Gastrocnemius medialis (tissue), 4 donors: ENCODE results near the gene KRT38.

Source experiments
- POLR2A ChIP-seq, 2 donors: fragments of 450-650 bp; IDR thresholded peaks; one replicate each; pipeline ENCODE4 v1.6.1; 2017; ENCODE audit warnings: antibody characterized with exemption in 2 of 2, mild to moderate bottlenecking in 2 of 2, moderate library complexity in 2 of 2
- TF ChIP-seq, protein P1 (sequence below), 5 experiments: fragments of 450-650 bp in 3 of 5; fragments of 200-600 bp in 2 of 5; sonication (generic) in 2 of 5; IDR thresholded peaks in 4 of 5; conservative IDR thresholded peaks in 1 of 5; 1 replicate in 4 of 5; 2 replicates in 1 of 5; pipeline ENCODE4 v1.5.1; 2016 to 2019; ENCODE audit warnings: antibody characterized with exemption in 5 of 5, mild to moderate bottlenecking in 3 of 5, moderate library complexity in 3 of 5

DNA sequence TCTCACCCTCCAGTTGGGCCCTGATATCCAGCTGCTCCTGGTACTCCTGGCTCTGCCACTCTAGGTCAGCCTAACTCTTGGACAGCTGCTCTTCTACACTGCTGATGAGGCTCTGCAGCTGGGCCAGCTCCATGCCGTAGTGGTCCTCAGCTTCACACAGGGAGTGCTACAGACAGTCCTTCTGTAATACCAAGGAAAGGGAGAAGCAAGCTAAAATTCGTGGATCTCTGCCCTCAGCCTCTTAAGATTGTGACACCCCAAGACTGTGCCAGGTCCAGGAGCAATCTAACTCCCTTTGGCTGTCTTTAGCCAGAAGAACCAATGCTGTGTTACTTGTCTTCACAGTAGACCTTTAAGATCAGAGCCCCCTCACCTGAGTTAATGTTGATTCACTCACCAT is 7.7 kb upstream of the KRT38 start:
- TF ChIP-seq POLR2A (IDR thresholded peaks at IDR 0.05): no peak
- TF ChIP-seq, protein P1, sequence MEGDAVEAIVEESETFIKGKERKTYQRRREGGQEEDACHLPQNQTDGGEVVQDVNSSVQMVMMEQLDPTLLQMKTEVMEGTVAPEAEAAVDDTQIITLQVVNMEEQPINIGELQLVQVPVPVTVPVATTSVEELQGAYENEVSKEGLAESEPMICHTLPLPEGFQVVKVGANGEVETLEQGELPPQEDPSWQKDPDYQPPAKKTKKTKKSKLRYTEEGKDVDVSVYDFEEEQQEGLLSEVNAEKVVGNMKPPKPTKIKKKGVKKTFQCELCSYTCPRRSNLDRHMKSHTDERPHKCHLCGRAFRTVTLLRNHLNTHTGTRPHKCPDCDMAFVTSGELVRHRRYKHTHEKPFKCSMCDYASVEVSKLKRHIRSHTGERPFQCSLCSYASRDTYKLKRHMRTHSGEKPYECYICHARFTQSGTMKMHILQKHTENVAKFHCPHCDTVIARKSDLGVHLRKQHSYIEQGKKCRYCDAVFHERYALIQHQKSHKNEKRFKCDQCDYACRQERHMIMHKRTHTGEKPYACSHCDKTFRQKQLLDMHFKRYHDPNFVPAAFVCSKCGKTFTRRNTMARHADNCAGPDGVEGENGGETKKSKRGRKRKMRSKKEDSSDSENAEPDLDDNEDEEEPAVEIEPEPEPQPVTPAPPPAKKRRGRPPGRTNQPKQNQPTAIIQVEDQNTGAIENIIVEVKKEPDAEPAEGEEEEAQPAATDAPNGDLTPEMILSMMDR (IDR thresholded peaks at IDR 0.05 in 4 of 5, conservative IDR thresholded peaks at IDR 0.05 in 1 of 5): no peak
